DOHH2 (cell line): ENCODE measurements around the gene TMTC3.

Experiments used
- CTCF ChIP-seq: fragments of 200-600 bp; sonication (generic); IDR thresholded peaks from one replicate; pipeline ENCODE4 v1.5.1; 2014; ENCODE audit warnings: antibody characterized with exemption, mild to moderate bottlenecking, low read depth, low read length; ENCODE audit not compliant: poor library complexity, severe bottlenecking
- EZH2phosphoT487 ChIP-seq: fragments of 200-600 bp; sonication (generic); IDR thresholded peaks from 2 replicates; pipeline ENCODE4 v1.6.1; 2017; ENCODE audit warnings: borderline replicate concordance, mild to moderate bottlenecking, antibody characterized with exemption, low read length, moderate library complexity, mixed read lengths

- TF ChIP-seq CTCF: no peak
- no peak for TF ChIP-seq EZH2phosphoT487
Observed at GRCh38 chr12:88185279-88185678, 43.2 kb downstream of the TMTC3 start.
